Cardiac muscle cell (in vitro differentiated cells and primary cell): ENCODE results near the gene PRKAR1B. TPM values are rescaled to one million over a fixed set of nuclear protein-coding genes. Genes with fewer than 3 reads are reported as not detected.
A peak's percentile ranks its signal among the peaks of the same experiment; 100 is the strongest.

Experiments
- DNase-seq, 2 donors: peaks; one replicate each; pipeline versions ENCODE4 v3.0.0 to v3.0.0-alpha.2; 2010 to 2017; ENCODE audit warnings: low read depth in 1 of 2, low spot score in 1 of 2
- H3K27ac ChIP-seq: fragments of 200-600 bp; sonication (generic); 2 replicates; pipeline ENCODE4 v1.5.1; 2016
- H3K27me3 ChIP-seq: fragments of 200-600 bp; sonication (generic); 2 replicates; pipeline ENCODE4 v1.6.0; 2016; ENCODE audit warnings: control low read depth
- H3K36me3 ChIP-seq: fragments of 200-600 bp; sonication (generic); 2 replicates; pipeline ENCODE4 v1.5.1; 2016; ENCODE audit warnings: control low read depth
- H3K4me1 ChIP-seq: fragments of 200-600 bp; sonication (generic); 2 replicates; pipeline ENCODE4 v1.8.1; 2017; ENCODE audit warnings: low read depth, mild to moderate bottlenecking, mixed run types
- H3K4me3 ChIP-seq: fragments of 200-600 bp; sonication (generic); 2 replicates; pipeline ENCODE4 v1.5.1; 2016; ENCODE audit warnings: mild to moderate bottlenecking
- H3K9me3 ChIP-seq: fragments of 200-600 bp; sonication (generic); 2 replicates; pipeline ENCODE4 v1.5.1; 2017; ENCODE audit warnings: low read depth, mild to moderate bottlenecking, control low read depth
- polyA plus RNA-seq: library from polyadenylated mRNA; unstranded; fragments of >200 nt; fragmentation: Nextera tagmentation; extraction: Ambion mirVana; gene quantifications from 2 replicates; pipeline ENCODE4 v1.2.1, GENCODE V29; 2016
- total RNA-seq: library from RNA; depleted of rRNA; stranded (reverse); fragments of >200 nt; gene quantifications from 2 replicates; pipeline ENCODE4 v1.2.3, GENCODE V29; 2016
- TF ChIP-seq, protein P1 (sequence below): IDR thresholded peaks from 2 replicates; pipeline ENCODE4 v1.5.1; 2012; ENCODE audit warnings: low read depth, mild to moderate bottlenecking, low read length

The PRKAR1B gene
- total and polyA plus RNA-seq, 2 experiments from 2014 or later = 32.8 to 40.2 TPM

DNA sequence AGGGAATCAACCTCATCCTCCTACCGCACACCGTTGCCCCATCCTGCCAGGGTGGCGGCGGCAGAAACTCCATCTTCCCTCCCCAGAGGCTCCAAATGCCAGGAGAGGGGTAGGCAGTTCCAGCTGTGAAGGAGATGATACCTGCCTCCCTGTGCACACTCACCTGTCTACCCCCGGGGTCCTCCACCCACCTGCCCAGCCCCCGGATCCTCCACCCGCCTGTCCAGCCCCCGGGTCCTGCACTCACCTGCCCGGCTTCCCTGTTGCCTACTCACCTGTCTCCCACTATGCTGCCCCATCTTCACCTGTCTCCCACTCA lies 14.0 kb downstream of the PRKAR1B start:
- TF ChIP-seq, protein P1, sequence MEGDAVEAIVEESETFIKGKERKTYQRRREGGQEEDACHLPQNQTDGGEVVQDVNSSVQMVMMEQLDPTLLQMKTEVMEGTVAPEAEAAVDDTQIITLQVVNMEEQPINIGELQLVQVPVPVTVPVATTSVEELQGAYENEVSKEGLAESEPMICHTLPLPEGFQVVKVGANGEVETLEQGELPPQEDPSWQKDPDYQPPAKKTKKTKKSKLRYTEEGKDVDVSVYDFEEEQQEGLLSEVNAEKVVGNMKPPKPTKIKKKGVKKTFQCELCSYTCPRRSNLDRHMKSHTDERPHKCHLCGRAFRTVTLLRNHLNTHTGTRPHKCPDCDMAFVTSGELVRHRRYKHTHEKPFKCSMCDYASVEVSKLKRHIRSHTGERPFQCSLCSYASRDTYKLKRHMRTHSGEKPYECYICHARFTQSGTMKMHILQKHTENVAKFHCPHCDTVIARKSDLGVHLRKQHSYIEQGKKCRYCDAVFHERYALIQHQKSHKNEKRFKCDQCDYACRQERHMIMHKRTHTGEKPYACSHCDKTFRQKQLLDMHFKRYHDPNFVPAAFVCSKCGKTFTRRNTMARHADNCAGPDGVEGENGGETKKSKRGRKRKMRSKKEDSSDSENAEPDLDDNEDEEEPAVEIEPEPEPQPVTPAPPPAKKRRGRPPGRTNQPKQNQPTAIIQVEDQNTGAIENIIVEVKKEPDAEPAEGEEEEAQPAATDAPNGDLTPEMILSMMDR = no peak
- H3K36me3 ChIP-seq = no peaks in the 10 kb centered on the region
- no peak overlapping the region for H3K4me3 ChIP-seq
- H3K4me1 ChIP-seq = no peaks in the 10 kb centered on the region
- H3K27me3 ChIP-seq = no peaks in the 10 kb centered on the region
- no peak for DNase-seq
- H3K9me3 ChIP-seq = no peaks in the 10 kb centered on the region
- no peak overlapping the region for H3K27ac ChIP-seq

- H3K4me3 ChIP-seq = peak overlapping the region; percentile 84
- H3K9me3 ChIP-seq = no peaks in the 10 kb centered on the region
- no peak overlapping the region for H3K27ac ChIP-seq
- no peaks in the 10 kb centered on the region for H3K27me3 ChIP-seq
- H3K36me3 ChIP-seq = no peaks in the 10 kb centered on the region
- H3K4me1 ChIP-seq = no peaks in the 10 kb centered on the region
- DNase-seq = peak in 1 of 2 donors; percentile 36
- TF ChIP-seq, protein P1 = no peak
These were observed 14.5 kb downstream of the PRKAR1B start for GRCh38 chr7:712381-713138.

DNA sequence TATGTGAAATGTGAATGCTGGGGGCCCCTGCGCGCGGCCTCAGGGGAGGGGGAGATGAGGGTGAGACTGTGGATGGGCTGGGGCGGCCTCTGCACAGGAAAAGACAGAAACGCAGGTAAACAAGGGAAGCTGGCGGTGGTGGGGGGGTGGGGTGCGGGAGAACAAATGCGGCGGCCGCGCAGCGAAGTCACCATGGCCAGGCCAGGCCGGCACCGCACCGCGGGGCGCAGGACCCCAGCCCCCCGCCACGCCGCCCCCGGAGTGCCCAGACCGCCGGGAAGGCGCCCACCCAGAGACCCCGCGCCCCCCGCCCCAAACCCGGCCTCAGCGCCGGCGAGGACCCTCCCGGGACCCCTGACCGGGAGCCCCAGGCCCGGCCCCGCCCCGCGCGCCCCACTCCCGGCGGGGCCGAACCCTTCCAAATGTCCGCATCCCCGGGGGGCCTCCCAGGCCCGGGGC lies 15.1 kb downstream of the PRKAR1B start:
- H3K4me3 ChIP-seq = peak overlapping the region; percentile 84
- DNase-seq = no peak

DNA sequence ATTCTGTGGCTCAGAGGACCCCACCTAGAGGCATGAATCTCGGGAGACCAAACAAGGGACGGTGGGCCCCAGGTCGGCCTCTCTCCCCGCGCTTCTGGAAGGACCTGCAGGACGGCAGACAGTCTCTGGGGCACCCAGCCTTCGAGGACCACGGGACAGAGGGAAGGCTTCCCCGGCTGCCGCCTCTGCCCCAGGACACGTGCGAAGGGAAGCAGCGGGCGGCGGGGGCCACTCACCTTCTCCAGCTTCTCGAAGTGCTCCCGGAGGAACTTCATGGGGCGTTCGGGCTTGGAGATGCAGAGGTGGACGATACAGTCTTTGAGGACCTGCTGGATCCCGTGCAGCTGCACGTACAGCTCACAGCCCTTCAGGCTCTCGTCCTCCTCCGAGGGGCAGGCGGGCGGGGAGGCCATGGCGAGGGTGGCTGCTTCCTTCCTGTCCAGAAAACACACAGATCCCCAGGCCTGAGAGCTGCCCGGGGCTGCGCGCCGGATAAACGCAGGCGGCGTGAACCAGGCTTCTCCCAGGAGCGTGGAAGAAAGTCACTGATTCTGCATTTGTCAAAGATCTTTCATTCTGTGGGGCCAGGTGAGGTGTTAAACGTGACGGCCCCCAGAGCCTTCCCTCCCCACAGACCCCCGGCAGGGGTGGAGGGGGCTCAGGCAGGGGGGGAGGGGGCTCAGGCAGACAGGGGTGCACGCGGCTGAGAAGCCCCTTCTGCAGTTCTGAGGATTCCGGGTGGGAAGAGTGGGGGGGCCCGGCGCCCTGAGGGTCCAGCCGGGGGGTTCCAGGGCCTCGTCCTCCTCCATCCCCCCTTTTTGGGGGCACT lies 15.8 kb downstream of the PRKAR1B start:
- Histone ChIP-seq H3K27me3 (no peaks in the 10 kb centered on the region), H3K4me1 (no peaks in the 10 kb centered on the region), H3K4me3 (peak overlapping the region; percentile 84), H3K27ac (no peak overlapping the region), H3K36me3 (no peaks in the 10 kb centered on the region), H3K9me3 (no peaks in the 10 kb centered on the region)
- DNase-seq = no peak
- TF ChIP-seq, protein P1 = no peak

More for the DNA sequence above, 15.1 kb downstream of the PRKAR1B start:
- TF ChIP-seq, protein P1 = no peak
- Histone ChIP-seq H3K4me1 (no peaks in the 10 kb centered on the region), H3K27me3 (no peaks in the 10 kb centered on the region), H3K27ac (no peak overlapping the region), H3K9me3 (no peaks in the 10 kb centered on the region), H3K36me3 (no peaks in the 10 kb centered on the region)

DNA sequence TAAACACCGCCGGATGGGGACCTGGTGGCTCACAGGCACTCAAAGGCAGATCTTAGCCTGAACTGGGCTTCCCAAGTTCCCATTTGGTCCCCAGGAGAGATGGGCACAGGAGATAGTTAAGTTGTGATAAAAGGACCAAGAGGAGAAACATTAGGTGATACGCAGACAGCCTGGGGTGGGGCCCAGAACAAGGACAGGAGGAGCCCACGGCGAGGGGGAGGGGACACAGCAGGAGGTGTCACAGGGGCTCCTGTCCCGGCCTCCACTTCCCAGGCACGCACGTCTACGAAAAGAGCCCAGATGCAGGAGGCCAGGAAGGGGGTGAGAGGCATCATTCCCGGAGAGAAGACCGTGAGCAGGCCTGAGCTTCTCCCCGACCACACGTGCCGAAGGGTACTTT lies 16.9 kb downstream of the PRKAR1B start:
- Histone ChIP-seq H3K9me3 (no peaks in the 10 kb centered on the region), H3K4me1 (no peaks in the 10 kb centered on the region), H3K4me3 (no peak overlapping the region), H3K36me3 (no peaks in the 10 kb centered on the region), H3K27me3 (no peaks in the 10 kb centered on the region), H3K27ac (no peak overlapping the region)
- TF ChIP-seq, protein P1 = no peak
- no peak for DNase-seq
